Measurements from ENCODE around the gene CENPW. TPM values are rescaled to one million over a fixed set of nuclear protein-coding genes. Genes with fewer than 3 reads are reported as not detected.

Gene CENPW
- total RNA-seq, 4 donors from 2014 or later: 4.8 TPM; not detected in 3

GRCh38 chr6:126312013-126312665, 27.8 kb upstream of the CENPW start:
- no peak for TF ChIP-seq CTCF (IDR thresholded peaks at IDR 0.05; ENCODE audit: low read depth)

GRCh38 chr6:126313941-126314340, 26.0 kb upstream of the CENPW start:
- no peak for TF ChIP-seq CTCF (IDR thresholded peaks at IDR 0.05; ENCODE audit: low read depth)

GRCh38 chr6:126318797-126319196, 21.1 kb upstream of the CENPW start:
- no peak for TF ChIP-seq CTCF (IDR thresholded peaks at IDR 0.05; ENCODE audit: low read depth)

GRCh38 chr6:126333729-126334128, 6.2 kb upstream of the CENPW start:
- TF ChIP-seq CTCF (IDR thresholded peaks at IDR 0.05; ENCODE audit: low read depth): no peak

- TF ChIP-seq CTCF (IDR thresholded peaks at IDR 0.05; ENCODE audit: low read depth): no peak
Measured at GRCh38 chr6:126335210-126335609, 4.7 kb upstream of the CENPW start.

- no peak for TF ChIP-seq CTCF (IDR thresholded peaks at IDR 0.05; ENCODE audit: low read depth)
Measured at GRCh38 chr6:126337323-126337722, 2.6 kb upstream of the CENPW start.

GRCh38 chr6:126341126-126341525, 1.2 kb downstream of the CENPW start:
- no peak for TF ChIP-seq CTCF (IDR thresholded peaks at IDR 0.05; ENCODE audit: low read depth)

Measured in subcutaneous adipose tissue (tissue), 4 donors.